Calu3 (cell line): ENCODE results near the gene MKNK2. TPM values are rescaled to one million over a fixed set of nuclear protein-coding genes. Genes with fewer than 3 reads are reported as not detected.

Source experiments
- BruUV-seq: library from RNA; stranded (reverse); fragments of 400-500 nt; replicated peaks from 2 replicates; lab custom pipeline; 2021; lab: Mats Ljungman, UMichigan
- CTCF ChIA-PET: fragments of 300-600 bp; sonication (Branson Sonifier 250); formaldehyde crosslinking; loops from one replicate; lab custom pipeline; 2022; ENCODE audit warnings: antibody characterized with exemption; lab: Charles Lee
- DNase-seq: peaks from one replicate; pipeline ENCODE4 v3.0.0; 2022
- H3K27ac Mint-ChIP-seq: one replicate; pipeline ENCODE4 v1.8.0; 2022; ENCODE audit warnings: mixed read lengths; ENCODE audit not compliant: unreplicated experiment
- H3K27me3 Mint-ChIP-seq: one replicate; pipeline ENCODE4 v1.8.0; 2022; ENCODE audit warnings: mixed read lengths; ENCODE audit not compliant: unreplicated experiment
- H3K36me3 Mint-ChIP-seq: one replicate; pipeline ENCODE4 v1.8.0; 2022; ENCODE audit warnings: mild to moderate bottlenecking, moderate library complexity, mixed read lengths; ENCODE audit not compliant: insufficient read depth, unreplicated experiment
- H3K4me1 Mint-ChIP-seq: one replicate; pipeline ENCODE4 v1.8.0; 2022; ENCODE audit warnings: mild to moderate bottlenecking, low read depth, mixed read lengths; ENCODE audit not compliant: unreplicated experiment
- H3K4me3 Mint-ChIP-seq: one replicate; pipeline ENCODE4 v1.8.0; 2022; ENCODE audit warnings: mild to moderate bottlenecking, low read depth, moderate library complexity, mixed read lengths; ENCODE audit not compliant: unreplicated experiment
- H3K9me3 Mint-ChIP-seq: one replicate; pipeline ENCODE4 v1.8.0; 2022; ENCODE audit warnings: low read depth, mixed read lengths; ENCODE audit not compliant: unreplicated experiment
- CTCF ChIP-seq: fragments of 200-600 bp; IDR thresholded peaks from one replicate; pipeline ENCODE4 v1.8.0; 2022; ENCODE audit warnings: antibody characterized with exemption; ENCODE audit not compliant: unreplicated experiment
- intact Hi-C: fragments of 100-400 bp; cut with micrococcal nuclease; formaldehyde crosslinking; loops from one replicate; pipeline ENCODE4 v1.10.0; 2022; ENCODE audit not compliant: unreplicated experiment
- total RNA-seq: library from RNA; stranded (reverse); gene quantifications from 2 replicates; pipeline ENCODE4 v1.2.3, GENCODE V29; 2022

The MKNK2 gene
- total RNA-seq, 1 experiment from 2014 or later: 96.0 TPM

GRCh38 chr19:2054763-2055162 lies 3.7 kb upstream of the MKNK2 start:
- no peak overlapping the region for H3K4me3 Mint-ChIP-seq
- H3K27me3 Mint-ChIP-seq: no peaks in the 10 kb centered on the region
- intact Hi-C loops: no loop called here
- no peak overlapping the region for H3K27ac Mint-ChIP-seq
- DNase-seq: no peak
- no peaks in the 10 kb centered on the region for H3K4me1 Mint-ChIP-seq
- peaks cover 39% of the 10 kb centered on the region for H3K36me3 Mint-ChIP-seq
- no TSS peak for BruUV-seq
- TF ChIP-seq CTCF: no peak
- CTCF ChIA-PET: no interaction called here
- H3K9me3 Mint-ChIP-seq: no peaks in the 10 kb centered on the region

GRCh38 chr19:2053601-2054389 lies 2.8 kb upstream of the MKNK2 start:
- no TSS peak for BruUV-seq
- no peak for DNase-seq
- Mint-ChIP-seq H3K4me3 (no peak overlapping the region), H3K9me3 (no peaks in the 10 kb centered on the region), H3K36me3 (peaks cover 40% of the 10 kb centered on the region), H3K4me1 (no peaks in the 10 kb centered on the region), H3K27ac (no peak overlapping the region), H3K27me3 (no peaks in the 10 kb centered on the region)
- intact Hi-C loops: no loop called here
- no peak for TF ChIP-seq CTCF
- CTCF ChIA-PET: no interaction called here

- no peak for DNase-seq
- H3K4me3 Mint-ChIP-seq: peak overlapping the region; percentile 74
- no TSS peak for BruUV-seq
- intact Hi-C loops: no loop called here
- H3K27me3 Mint-ChIP-seq: no peaks in the 10 kb centered on the region
- no peak for TF ChIP-seq CTCF
- CTCF ChIA-PET: no interaction called here
- H3K36me3 Mint-ChIP-seq: peaks cover 42% of the 10 kb centered on the region
- H3K9me3 Mint-ChIP-seq: no peaks in the 10 kb centered on the region
- H3K4me1 Mint-ChIP-seq: no peaks in the 10 kb centered on the region
- H3K27ac Mint-ChIP-seq: peak overlapping the region; percentile 90
Observed at GRCh38 chr19:2051773-2052704, 995 bp upstream of the MKNK2 start.

- H3K4me1 Mint-ChIP-seq: no peaks in the 10 kb centered on the region
- CTCF ChIA-PET: no interaction called here
- DNase-seq: no peak
- H3K36me3 Mint-ChIP-seq: peaks cover 45% of the 10 kb centered on the region
- H3K27ac Mint-ChIP-seq: peak overlapping the region; percentile 70
- H3K9me3 Mint-ChIP-seq: no peaks in the 10 kb centered on the region
- no peaks in the 10 kb centered on the region for H3K27me3 Mint-ChIP-seq
- no peak for TF ChIP-seq CTCF
- BruUV-seq: TSS peak; percentile 86
- intact Hi-C loops: no loop called here
- H3K4me3 Mint-ChIP-seq: peak overlapping the region; percentile 74
Observed at GRCh38 chr19:2050349-2050990, 574 bp downstream of the MKNK2 start.
